ENCODE measurements around the gene IL1RL2.

GRCh38 chr2:102179061-102179460 is 7.8 kb upstream of the IL1RL2 start:
- TF ChIP-seq POLR2A (IDR thresholded peaks at IDR 0.05): no peak
- TF ChIP-seq, protein P1, sequence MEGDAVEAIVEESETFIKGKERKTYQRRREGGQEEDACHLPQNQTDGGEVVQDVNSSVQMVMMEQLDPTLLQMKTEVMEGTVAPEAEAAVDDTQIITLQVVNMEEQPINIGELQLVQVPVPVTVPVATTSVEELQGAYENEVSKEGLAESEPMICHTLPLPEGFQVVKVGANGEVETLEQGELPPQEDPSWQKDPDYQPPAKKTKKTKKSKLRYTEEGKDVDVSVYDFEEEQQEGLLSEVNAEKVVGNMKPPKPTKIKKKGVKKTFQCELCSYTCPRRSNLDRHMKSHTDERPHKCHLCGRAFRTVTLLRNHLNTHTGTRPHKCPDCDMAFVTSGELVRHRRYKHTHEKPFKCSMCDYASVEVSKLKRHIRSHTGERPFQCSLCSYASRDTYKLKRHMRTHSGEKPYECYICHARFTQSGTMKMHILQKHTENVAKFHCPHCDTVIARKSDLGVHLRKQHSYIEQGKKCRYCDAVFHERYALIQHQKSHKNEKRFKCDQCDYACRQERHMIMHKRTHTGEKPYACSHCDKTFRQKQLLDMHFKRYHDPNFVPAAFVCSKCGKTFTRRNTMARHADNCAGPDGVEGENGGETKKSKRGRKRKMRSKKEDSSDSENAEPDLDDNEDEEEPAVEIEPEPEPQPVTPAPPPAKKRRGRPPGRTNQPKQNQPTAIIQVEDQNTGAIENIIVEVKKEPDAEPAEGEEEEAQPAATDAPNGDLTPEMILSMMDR (IDR thresholded peaks at IDR 0.05): no peak

All from ovary (tissue), 3 donors.